ENCODE data around the gene C16orf92. TPM values are rescaled to one million over a fixed set of nuclear protein-coding genes. Genes with fewer than 3 reads are reported as not detected.

C16orf92 gene
- total and polyA plus RNA-seq, 2 of the 13 experiments (the other 11 are each of a cell fraction or from before 2014, with no cell fraction given), result not detected

DNA sequence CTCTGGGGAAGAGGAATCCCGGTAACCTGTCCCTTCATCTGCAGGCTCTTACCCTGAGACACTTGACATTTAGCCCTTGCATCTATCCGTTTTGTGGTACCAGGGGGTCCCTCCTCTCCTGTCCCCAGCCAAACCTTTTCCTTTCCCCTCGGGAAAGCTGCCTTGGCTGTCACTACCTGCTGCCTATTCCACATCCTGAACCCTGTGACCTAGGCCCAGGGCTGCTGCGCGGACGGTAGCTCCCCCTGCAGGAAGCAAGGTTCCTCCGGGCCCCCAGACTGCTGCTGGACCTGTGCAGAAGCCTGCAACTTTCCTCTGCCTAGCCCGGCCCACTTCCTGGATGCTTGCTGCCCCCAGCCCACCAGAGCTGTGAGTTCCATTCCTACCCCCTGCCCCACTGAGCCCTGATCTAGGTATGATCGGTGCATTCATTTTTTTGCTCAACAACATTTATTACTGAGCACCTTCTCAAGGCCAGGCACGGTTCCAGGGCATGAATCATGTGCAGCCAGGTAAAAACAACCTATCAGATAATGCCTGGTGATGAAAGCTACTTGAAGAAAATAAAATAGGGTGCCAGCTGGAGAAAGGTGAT is 32.1 kb downstream of the C16orf92 start (continued):
- TF ChIP-seq, protein P1, sequence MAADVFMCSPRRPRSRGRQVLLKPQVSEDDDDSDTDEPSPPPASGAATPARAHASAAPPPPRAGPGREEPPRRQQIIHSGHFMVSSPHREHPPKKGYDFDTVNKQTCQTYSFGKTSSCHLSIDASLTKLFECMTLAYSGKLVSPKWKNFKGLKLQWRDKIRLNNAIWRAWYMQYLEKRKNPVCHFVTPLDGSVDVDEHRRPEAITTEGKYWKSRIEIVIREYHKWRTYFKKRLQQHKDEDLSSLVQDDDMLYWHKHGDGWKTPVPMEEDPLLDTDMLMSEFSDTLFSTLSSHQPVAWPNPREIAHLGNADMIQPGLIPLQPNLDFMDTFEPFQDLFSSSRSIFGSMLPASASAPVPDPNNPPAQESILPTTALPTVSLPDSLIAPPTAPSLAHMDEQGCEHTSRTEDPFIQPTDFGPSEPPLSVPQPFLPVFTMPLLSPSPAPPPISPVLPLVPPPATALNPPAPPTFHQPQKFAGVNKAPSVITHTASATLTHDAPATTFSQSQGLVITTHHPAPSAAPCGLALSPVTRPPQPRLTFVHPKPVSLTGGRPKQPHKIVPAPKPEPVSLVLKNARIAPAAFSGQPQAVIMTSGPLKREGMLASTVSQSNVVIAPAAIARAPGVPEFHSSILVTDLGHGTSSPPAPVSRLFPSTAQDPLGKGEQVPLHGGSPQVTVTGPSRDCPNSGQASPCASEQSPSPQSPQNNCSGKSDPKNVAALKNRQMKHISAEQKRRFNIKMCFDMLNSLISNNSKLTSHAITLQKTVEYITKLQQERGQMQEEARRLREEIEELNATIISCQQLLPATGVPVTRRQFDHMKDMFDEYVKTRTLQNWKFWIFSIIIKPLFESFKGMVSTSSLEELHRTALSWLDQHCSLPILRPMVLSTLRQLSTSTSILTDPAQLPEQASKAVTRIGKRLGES (CRISPR knock-in tag; IDR thresholded peaks at IDR 0.05; ENCODE audit: borderline replicate concordance), result no peak
- no peak for TF ChIP-seq ZNF589 (CRISPR knock-in tag; conservative IDR thresholded peaks at IDR 0.05)
- TF ChIP-seq, protein P2, sequence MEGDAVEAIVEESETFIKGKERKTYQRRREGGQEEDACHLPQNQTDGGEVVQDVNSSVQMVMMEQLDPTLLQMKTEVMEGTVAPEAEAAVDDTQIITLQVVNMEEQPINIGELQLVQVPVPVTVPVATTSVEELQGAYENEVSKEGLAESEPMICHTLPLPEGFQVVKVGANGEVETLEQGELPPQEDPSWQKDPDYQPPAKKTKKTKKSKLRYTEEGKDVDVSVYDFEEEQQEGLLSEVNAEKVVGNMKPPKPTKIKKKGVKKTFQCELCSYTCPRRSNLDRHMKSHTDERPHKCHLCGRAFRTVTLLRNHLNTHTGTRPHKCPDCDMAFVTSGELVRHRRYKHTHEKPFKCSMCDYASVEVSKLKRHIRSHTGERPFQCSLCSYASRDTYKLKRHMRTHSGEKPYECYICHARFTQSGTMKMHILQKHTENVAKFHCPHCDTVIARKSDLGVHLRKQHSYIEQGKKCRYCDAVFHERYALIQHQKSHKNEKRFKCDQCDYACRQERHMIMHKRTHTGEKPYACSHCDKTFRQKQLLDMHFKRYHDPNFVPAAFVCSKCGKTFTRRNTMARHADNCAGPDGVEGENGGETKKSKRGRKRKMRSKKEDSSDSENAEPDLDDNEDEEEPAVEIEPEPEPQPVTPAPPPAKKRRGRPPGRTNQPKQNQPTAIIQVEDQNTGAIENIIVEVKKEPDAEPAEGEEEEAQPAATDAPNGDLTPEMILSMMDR (CRISPR knock-in tag; IDR thresholded peaks at IDR 0.05), result peak; percentile 95
- TF ChIP-seq KLF16 (CRISPR knock-in tag; IDR thresholded peaks at IDR 0.05), result peak in 1 of 2 experiments; percentile 61; a peak in 1 of 4 replicates
- TF ChIP-seq, protein P3, sequence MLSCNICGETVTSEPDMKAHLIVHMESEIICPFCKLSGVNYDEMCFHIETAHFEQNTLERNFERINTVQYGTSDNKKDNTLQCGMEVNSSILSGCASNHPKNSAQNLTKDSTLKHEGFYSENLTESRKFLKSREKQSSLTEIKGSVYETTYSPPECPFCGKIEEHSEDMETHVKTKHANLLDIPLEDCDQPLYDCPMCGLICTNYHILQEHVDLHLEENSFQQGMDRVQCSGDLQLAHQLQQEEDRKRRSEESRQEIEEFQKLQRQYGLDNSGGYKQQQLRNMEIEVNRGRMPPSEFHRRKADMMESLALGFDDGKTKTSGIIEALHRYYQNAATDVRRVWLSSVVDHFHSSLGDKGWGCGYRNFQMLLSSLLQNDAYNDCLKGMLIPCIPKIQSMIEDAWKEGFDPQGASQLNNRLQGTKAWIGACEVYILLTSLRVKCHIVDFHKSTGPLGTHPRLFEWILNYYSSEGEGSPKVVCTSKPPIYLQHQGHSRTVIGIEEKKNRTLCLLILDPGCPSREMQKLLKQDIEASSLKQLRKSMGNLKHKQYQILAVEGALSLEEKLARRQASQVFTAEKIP (CRISPR knock-in tag; IDR thresholded peaks at IDR 0.05; ENCODE audit: borderline replicate concordance), result no peak
- TF ChIP-seq, protein P4, sequence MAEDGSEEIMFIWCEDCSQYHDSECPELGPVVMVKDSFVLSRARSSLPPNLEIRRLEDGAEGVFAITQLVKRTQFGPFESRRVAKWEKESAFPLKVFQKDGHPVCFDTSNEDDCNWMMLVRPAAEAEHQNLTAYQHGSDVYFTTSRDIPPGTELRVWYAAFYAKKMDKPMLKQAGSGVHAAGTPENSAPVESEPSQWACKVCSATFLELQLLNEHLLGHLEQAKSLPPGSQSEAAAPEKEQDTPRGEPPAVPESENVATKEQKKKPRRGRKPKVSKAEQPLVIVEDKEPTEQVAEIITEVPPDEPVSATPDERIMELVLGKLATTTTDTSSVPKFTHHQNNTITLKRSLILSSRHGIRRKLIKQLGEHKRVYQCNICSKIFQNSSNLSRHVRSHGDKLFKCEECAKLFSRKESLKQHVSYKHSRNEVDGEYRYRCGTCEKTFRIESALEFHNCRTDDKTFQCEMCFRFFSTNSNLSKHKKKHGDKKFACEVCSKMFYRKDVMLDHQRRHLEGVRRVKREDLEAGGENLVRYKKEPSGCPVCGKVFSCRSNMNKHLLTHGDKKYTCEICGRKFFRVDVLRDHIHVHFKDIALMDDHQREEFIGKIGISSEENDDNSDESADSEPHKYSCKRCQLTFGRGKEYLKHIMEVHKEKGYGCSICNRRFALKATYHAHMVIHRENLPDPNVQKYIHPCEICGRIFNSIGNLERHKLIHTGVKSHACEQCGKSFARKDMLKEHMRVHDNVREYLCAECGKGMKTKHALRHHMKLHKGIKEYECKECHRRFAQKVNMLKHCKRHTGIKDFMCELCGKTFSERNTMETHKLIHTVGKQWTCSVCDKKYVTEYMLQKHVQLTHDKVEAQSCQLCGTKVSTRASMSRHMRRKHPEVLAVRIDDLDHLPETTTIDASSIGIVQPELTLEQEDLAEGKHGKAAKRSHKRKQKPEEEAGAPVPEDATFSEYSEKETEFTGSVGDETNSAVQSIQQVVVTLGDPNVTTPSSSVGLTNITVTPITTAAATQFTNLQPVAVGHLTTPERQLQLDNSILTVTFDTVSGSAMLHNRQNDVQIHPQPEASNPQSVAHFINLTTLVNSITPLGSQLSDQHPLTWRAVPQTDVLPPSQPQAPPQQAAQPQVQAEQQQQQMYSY (CRISPR knock-in tag; IDR thresholded peaks at IDR 0.05), result no peak
- no peak for TF ChIP-seq SP4 (CRISPR knock-in tag; IDR thresholded peaks at IDR 0.05)
- TF ChIP-seq, protein P5, sequence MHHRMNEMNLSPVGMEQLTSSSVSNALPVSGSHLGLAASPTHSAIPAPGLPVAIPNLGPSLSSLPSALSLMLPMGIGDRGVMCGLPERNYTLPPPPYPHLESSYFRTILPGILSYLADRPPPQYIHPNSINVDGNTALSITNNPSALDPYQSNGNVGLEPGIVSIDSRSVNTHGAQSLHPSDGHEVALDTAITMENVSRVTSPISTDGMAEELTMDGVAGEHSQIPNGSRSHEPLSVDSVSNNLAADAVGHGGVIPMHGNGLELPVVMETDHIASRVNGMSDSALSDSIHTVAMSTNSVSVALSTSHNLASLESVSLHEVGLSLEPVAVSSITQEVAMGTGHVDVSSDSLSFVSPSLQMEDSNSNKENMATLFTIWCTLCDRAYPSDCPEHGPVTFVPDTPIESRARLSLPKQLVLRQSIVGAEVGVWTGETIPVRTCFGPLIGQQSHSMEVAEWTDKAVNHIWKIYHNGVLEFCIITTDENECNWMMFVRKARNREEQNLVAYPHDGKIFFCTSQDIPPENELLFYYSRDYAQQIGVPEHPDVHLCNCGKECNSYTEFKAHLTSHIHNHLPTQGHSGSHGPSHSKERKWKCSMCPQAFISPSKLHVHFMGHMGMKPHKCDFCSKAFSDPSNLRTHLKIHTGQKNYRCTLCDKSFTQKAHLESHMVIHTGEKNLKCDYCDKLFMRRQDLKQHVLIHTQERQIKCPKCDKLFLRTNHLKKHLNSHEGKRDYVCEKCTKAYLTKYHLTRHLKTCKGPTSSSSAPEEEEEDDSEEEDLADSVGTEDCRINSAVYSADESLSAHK (CRISPR knock-in tag; IDR thresholded peaks at IDR 0.05; ENCODE audit: borderline replicate concordance), result no peak
- TF ChIP-seq, protein P6, sequence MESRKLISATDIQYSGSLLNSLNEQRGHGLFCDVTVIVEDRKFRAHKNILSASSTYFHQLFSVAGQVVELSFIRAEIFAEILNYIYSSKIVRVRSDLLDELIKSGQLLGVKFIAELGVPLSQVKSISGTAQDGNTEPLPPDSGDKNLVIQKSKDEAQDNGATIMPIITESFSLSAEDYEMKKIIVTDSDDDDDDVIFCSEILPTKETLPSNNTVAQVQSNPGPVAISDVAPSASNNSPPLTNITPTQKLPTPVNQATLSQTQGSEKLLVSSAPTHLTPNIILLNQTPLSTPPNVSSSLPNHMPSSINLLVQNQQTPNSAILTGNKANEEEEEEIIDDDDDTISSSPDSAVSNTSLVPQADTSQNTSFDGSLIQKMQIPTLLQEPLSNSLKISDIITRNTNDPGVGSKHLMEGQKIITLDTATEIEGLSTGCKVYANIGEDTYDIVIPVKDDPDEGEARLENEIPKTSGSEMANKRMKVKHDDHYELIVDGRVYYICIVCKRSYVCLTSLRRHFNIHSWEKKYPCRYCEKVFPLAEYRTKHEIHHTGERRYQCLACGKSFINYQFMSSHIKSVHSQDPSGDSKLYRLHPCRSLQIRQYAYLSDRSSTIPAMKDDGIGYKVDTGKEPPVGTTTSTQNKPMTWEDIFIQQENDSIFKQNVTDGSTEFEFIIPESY (CRISPR knock-in tag; IDR thresholded peaks at IDR 0.05), result peak; percentile 9; the same call in 1 of the 2 replicates
- no peak for TF ChIP-seq ZNF329 (CRISPR knock-in tag; IDR thresholded peaks at IDR 0.05; ENCODE audit: low read depth)
- TF ChIP-seq ZNF557 (CRISPR knock-in tag; IDR thresholded peaks at IDR 0.05), result no peak
- TF ChIP-seq TARDBP (CRISPR knock-in tag; IDR thresholded peaks at IDR 0.05), result 0 out of 2 replicates have a peak, but pooled peaks have one; percentile 50
